ENCODE data around the gene ASGR2.
"Not testable (repeated sequence)": the region's sequence is repeated elsewhere in the genome, so short reads cannot be mapped to it uniquely, and the experiment has no call there.

Gene ASGR2

GRCh38 chr17:7114241-7114874 is at the start of gene ASGR2:
Gene ASGR2, minus strand, starts transcription at chr17:7114822. Its CDS starts 582 bp downstream, at chr17:7114240.
- FAIRE-seq: no peak

- FAIRE-seq: not testable (repeated sequence)
Measured at GRCh38 chr17:7159571-7159970, 44.9 kb upstream of the ASGR2 start.

GRCh38 chr17:7158424-7158823 is 43.8 kb upstream of the ASGR2 start:
- not testable (repeated sequence) for FAIRE-seq

- no peak for FAIRE-seq
Measured at GRCh38 chr17:7156342-7156940, 41.8 kb upstream of the ASGR2 start.

- no peak for FAIRE-seq
Measured at GRCh38 chr17:7147772-7148171, 33.1 kb upstream of the ASGR2 start.

GRCh38 chr17:7146115-7146514 is 31.5 kb upstream of the ASGR2 start:
- FAIRE-seq: no peak

GRCh38 chr17:7144213-7144612 is 29.6 kb upstream of the ASGR2 start:
- no peak for FAIRE-seq

GRCh38 chr17:7141824-7142223 is 27.2 kb upstream of the ASGR2 start:
- FAIRE-seq: no peak

GRCh38 chr17:7139400-7139799 is 24.8 kb upstream of the ASGR2 start:
- FAIRE-seq: no peak

GRCh38 chr17:7138800-7139381 is 24.3 kb upstream of the ASGR2 start:
- FAIRE-seq: no peak

GRCh38 chr17:7137171-7137943 is 22.7 kb upstream of the ASGR2 start:
- no peak for FAIRE-seq

- peak; percentile 91 for FAIRE-seq
Measured at GRCh38 chr17:7136266-7136877, 21.8 kb upstream of the ASGR2 start.

GRCh38 chr17:7133916-7134315 is 19.3 kb upstream of the ASGR2 start:
- FAIRE-seq: no peak

GRCh38 chr17:7133424-7133823 is 18.8 kb upstream of the ASGR2 start:
- no peak for FAIRE-seq

- FAIRE-seq: no peak
Measured at GRCh38 chr17:7132511-7133094, 18.0 kb upstream of the ASGR2 start.

GRCh38 chr17:7131423-7131791 is 16.8 kb upstream of the ASGR2 start:
- no peak for FAIRE-seq

GRCh38 chr17:7130621-7131422 is 16.2 kb upstream of the ASGR2 start:
- no peak for FAIRE-seq

- FAIRE-seq: no peak
Measured at GRCh38 chr17:7129311-7129710, 14.7 kb upstream of the ASGR2 start.

- FAIRE-seq: no peak
Measured at GRCh38 chr17:7128160-7128559, 13.5 kb upstream of the ASGR2 start.

- FAIRE-seq: not testable (repeated sequence)
Measured at GRCh38 chr17:7127501-7127900, 12.9 kb upstream of the ASGR2 start.

GRCh38 chr17:7126386-7126785 is 11.8 kb upstream of the ASGR2 start:
- not testable (repeated sequence) for FAIRE-seq

- FAIRE-seq: no peak
Measured at GRCh38 chr17:7124923-7125322, 10.3 kb upstream of the ASGR2 start.

Data from G401.6 (cell line).